ENCODE data around the gene KRT17.
"Not testable (repeated sequence)": the region's sequence is repeated elsewhere in the genome, so short reads cannot be mapped to it uniquely, and the experiment has no call there.

Gene KRT17

DNA sequence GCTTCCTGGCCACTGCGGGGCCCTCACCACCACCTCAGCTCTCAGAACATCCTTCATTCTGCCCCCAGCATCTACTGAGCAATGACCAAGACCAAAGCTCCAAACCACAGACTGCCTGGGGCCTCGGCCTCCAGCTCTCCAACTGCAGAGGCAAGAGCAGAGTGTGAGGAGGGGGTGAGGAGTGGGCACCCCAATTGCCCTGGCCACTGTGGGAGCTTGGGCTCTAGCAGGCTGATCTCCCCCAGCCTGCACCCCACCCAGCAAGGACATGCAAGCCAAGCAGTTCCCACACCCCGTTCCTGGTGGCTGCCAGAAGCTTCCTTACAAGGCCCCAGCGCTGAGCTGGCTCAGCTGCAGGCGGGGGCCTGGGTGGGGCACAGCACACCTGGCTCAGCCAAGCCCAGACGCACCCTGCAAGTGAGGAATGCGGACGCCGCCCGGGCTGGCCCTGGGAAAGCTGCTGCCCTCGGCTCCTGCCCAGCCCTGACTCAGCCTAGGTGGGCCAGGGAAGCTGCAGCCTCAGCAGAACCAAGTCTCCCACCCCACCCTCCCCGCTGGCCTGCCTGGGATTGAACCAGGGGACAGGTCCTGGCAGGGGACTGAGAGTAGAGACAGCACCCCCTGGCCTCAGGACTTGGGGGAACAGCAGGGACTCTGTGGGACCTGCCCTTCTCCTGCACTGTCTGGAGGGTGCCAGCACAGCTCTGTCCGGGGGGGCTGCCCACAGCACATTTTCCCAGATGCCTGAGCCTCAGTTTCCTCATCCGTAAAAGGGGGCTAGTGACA is 29.7 kb upstream of the KRT17 start:
- DNase-seq (ENCODE audit: low spot score), result no peak

- DNase-seq (ENCODE audit: low spot score), result no peak
Observed at GRCh38 chr17:41653421-41653820, 29.0 kb upstream of the KRT17 start.

- DNase-seq (ENCODE audit: low spot score), result no peak
Observed at GRCh38 chr17:41652461-41652970, 28.1 kb upstream of the KRT17 start.

DNA sequence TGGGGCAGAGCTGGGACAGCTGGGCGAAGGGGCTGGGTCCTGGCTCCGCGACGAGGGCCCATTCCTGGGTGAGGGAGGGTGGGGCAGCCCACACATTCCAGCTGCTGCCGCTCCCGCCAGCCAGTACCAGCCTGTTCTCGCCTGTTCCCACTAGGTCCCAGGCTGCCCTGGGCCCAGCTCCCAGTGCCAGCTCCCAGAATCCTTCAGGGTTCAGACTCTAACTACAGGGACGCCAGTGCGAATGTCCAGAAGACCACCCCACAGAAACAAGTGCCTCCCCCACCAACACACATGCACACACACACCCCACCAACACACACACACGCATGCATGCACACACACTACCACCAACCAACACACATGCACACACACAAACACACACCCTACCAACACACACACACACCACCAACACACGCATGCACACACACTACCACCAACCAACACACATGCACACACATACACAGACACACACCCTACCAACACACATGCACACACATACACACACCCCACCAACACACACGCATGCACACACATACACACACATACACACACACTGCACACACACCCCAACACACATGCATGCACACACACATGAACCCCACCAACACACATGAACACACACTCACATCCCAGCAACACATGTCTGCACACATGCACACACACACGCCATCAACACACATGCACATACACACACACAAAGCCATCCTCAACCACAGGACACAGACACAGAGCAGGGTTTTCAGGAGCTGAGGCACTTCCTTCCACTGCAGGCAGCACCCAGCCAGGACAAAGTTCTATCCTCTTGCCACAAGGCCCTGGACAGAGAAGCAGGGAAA is 27.5 kb upstream of the KRT17 start:
- no peak for DNase-seq (ENCODE audit: low spot score)

- DNase-seq (ENCODE audit: low spot score), result no peak
Observed at GRCh38 chr17:41650794-41651624, 26.6 kb upstream of the KRT17 start.

DNA sequence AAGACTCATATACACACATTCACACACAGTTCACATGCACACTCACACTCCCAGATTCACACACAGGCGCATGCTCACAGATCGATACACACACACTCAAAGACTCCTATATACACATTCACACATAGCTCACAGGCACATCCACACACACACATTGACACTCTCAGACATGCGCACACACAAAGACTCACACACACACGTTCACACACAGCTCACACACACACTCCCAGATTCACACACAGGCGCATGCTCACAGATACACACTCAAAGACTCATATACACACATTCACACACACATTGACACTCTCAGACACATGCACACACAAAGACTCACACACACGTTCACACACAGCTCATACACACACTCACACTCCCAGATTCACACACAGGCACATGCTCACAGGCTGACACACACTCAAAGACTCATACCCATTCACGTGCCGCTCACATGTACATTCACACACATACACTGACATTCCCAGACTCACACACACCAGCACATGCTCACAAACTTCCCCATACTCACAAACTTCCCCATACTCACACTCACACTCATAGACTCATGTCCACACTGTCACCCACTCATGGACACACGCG is 25.6 kb upstream of the KRT17 start:
- no peak for DNase-seq (ENCODE audit: low spot score)

- peak; percentile 57 for DNase-seq (ENCODE audit: low spot score)
Observed at GRCh38 chr17:41648411-41649195, 24.2 kb upstream of the KRT17 start.

GRCh38 chr17:41647940-41648410 is 23.6 kb upstream of the KRT17 start:
- DNase-seq (ENCODE audit: low spot score), result peak; percentile 57

GRCh38 chr17:41647038-41647813 is 22.9 kb upstream of the KRT17 start:
- no peak for DNase-seq (ENCODE audit: low spot score)

GRCh38 chr17:41642252-41643156 is 18.1 kb upstream of the KRT17 start:
- no peak for DNase-seq (ENCODE audit: low spot score)

DNA sequence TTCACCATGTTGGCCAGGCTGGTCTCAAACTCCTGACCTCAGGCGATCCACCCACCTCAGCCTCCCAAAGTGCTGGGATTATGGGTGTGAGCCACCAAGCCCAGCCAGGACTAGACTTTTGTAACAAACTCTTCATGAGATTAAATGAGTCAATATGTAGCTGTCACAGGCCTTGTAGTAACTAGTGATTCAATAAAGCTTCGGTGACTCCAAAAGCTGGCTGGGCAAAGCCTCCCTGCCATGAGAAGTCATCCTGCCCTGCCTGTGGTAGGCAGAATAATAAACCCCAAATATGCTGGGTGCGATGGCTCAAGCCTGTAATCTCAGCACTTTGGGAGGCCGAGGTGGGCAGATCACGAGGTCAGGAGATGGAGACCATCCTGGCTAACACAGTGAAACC is 16.2 kb upstream of the KRT17 start:
- DNase-seq (ENCODE audit: low spot score), result not testable (repeated sequence)

- DNase-seq (ENCODE audit: low spot score), result no peak
Observed at GRCh38 chr17:41639492-41640473, 15.4 kb upstream of the KRT17 start.

GRCh38 chr17:41638941-41639340 is 14.6 kb upstream of the KRT17 start:
- no peak for DNase-seq (ENCODE audit: low spot score)

GRCh38 chr17:41638194-41638593 is 13.8 kb upstream of the KRT17 start:
- no peak for DNase-seq (ENCODE audit: low spot score)

- DNase-seq (ENCODE audit: low spot score), result no peak
Observed at GRCh38 chr17:41636652-41637051, 12.3 kb upstream of the KRT17 start.

DNA sequence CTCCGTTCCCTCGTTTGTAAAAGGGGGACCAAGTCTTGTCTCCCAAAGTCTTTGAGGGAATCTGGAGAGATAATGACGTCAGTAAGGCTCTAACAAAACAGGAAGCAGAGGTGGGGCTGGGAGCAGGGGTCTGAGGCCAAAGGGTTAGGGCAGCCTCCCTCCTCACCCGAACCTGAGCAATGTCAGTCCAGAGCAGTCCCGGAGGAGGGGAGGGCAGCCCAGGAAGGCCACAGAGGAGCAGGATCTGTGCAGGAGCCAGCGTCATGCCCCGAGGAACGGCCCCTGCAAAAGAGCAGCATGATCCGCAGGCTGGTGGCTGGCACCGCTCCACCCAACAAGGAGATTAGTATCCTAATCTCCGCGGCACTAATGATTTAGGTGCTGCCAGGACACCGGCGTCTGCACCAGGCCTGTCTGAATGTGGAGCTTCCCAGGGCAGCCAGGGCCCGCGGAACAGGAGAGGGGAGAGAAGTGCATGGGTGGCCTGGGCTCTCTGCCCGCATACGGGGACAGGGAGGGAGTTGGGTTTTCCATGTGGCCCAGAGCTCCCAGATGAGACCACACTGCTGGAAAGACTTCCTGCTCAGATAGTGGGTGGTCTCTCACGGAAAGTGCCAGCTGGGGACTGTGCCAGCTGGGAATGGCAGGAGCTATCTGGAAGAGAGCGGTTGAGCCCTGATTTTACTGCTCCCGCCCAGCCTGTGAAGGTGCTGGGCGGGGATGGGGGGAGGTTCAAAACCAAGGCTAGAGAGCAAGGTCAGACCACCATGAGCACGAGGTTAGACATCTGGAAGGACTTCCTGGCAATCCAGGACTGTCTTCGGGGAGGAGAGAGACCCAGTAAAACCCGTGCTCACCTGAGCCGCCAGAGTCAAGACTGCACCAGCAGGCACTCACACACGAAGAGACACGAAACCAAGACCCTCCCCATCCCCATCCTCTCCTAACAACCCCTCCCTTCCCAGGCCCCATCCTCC is 11.0 kb upstream of the KRT17 start:
- DNase-seq (ENCODE audit: low spot score), result no peak

Data from putamen (tissue), 1 donor.